ENCODE data around the gene SRGAP1. TPM values are rescaled to one million over a fixed set of nuclear protein-coding genes. Genes with fewer than 3 reads are reported as not detected.

SRGAP1 gene
- total and polyA plus RNA-seq, 2 of the 13 experiments (the other 11 are each of a cell fraction or from before 2014, with no cell fraction given): 1.6 to 3.4 TPM

GRCh38 chr12:63998584-63998983 is 154.1 kb downstream of the SRGAP1 start (continued):
- TF ChIP-seq ZNF280D (CRISPR knock-in tag; IDR thresholded peaks at IDR 0.05) (no peak), CREB1 (IDR thresholded peaks at IDR 0.05) (no peak), CREB1 (CRISPR knock-in tag; IDR thresholded peaks at IDR 0.05) (no peak), ZNF691 (CRISPR knock-in tag; IDR thresholded peaks at IDR 0.05; ENCODE audit: borderline replicate concordance, low read depth) (no peak), GATAD1 (CRISPR knock-in tag; IDR thresholded peaks at IDR 0.05) (no peak), ZNF276 (CRISPR knock-in tag; IDR thresholded peaks at IDR 0.05; ENCODE audit: low read depth) (no peak), ZNF747 (CRISPR knock-in tag; IDR thresholded peaks at IDR 0.05; ENCODE audit: borderline replicate concordance) (no peak), SP5 (CRISPR knock-in tag; IDR thresholded peaks at IDR 0.05; ENCODE audit: borderline replicate concordance, low read depth) (no peak)
